MG63 (cell line): ENCODE results near the gene IHH. TPM values are rescaled to one million over a fixed set of nuclear protein-coding genes. Genes with fewer than 3 reads are reported as not detected.

ENCODE experiments used
- DNase-seq: peaks from one replicate; pipeline ENCODE4 v3.0.0-alpha.2; 2020
- H3K27me3 ChIP-seq: fragments of 250-450 bp; sonication (Bioruptor Pico); 2 replicates; pipeline ENCODE4 v1.5.1; 2020; ENCODE audit warnings: mild to moderate bottlenecking, moderate library complexity
- H3K36me3 ChIP-seq: fragments of 250-450 bp; sonication (Bioruptor Pico); 2 replicates; pipeline ENCODE4 v1.5.1; 2020; ENCODE audit warnings: mild to moderate bottlenecking, moderate library complexity
- H3K4me3 ChIP-seq: fragments of 250-450 bp; sonication (Bioruptor Pico); 2 replicates; pipeline ENCODE4 v1.5.1; 2020; ENCODE audit warnings: mild to moderate bottlenecking, moderate library complexity
- H3K9me3 ChIP-seq: fragments of 250-450 bp; sonication (Bioruptor Pico); 2 replicates; pipeline ENCODE4 v1.5.1; 2020; ENCODE audit warnings: mild to moderate bottlenecking, moderate library complexity
- total RNA-seq: library from RNA; depleted of rRNA; stranded (reverse); fragments of >200 nt; shearing (Covaris generic); gene quantifications from 2 replicates; pipeline ENCODE4 v1.2.3, GENCODE V29; 2014; ENCODE audit warnings: low replicate concordance; rRNA removed

The IHH gene
- total RNA-seq, 1 experiment from 2014 or later = 0.16 TPM

- no peaks in the 10 kb centered on the region for H3K27me3 ChIP-seq
- H3K4me3 ChIP-seq = no peak overlapping the region
- no peaks in the 10 kb centered on the region for H3K36me3 ChIP-seq
- H3K9me3 ChIP-seq = no peaks in the 10 kb centered on the region
- peak; percentile 31 for DNase-seq
Measured at GRCh38 chr2:219017201-219017931, 43.4 kb downstream of the IHH start.

DNA sequence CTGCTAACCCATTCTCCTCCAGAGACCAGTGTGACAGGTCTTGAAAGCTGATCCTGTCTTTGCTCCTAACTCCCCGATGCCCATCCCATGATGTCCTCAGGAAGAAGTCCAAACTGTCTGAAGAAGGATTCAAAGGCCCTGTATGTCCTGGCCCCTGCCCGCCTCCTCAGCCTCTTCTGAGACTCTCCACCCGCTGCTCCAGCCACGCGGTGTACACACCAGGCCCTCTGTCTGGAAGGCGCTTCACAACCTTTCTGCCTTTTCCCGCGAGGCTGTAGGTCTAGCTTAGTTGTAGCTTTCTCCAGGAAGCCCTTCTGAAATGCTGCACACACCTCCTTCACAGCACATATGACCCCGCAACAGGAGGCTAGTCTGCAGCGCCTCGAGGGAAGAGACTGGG, 44.0 kb downstream of the IHH start:
- Histone ChIP-seq H3K9me3 (no peaks in the 10 kb centered on the region), H3K4me3 (no peak overlapping the region), H3K36me3 (no peaks in the 10 kb centered on the region), H3K27me3 (no peaks in the 10 kb centered on the region)
- DNase-seq = no peak

- no peaks in the 10 kb centered on the region for H3K27me3 ChIP-seq
- no peaks in the 10 kb centered on the region for H3K9me3 ChIP-seq
- H3K36me3 ChIP-seq = no peaks in the 10 kb centered on the region
- no peak for DNase-seq
- no peak overlapping the region for H3K4me3 ChIP-seq
Measured at GRCh38 chr2:219010873-219011272, 49.8 kb downstream of the IHH start.

DNA sequence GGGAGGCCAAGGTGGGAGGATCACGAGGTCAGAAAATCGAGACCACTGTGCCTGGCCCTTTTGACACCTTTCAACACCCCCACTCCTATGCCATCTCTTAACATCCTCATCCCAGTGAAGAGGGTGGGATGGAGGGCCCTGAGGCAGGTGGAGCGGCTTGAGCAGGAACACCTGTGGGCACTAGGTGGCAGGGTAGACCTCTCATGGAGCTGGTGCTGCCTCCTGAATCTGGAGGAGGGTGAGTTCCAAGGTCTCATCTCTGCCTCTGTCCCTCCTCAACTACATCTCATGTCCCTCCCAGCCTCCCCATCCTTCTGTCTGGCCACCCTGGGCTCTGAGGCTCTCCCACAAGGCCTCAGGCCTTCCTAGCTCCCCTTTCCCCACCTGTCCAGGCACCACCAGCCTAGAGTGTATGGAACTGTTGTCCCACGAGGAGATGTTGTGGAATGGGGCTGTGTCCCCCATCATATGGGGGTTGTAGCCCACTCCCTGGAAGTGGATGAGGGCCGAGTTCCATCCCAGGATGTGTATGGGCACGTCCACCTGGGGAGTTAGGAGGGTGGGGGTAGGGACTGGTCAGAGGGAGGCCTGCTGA, 50.5 kb downstream of the IHH start:
- Histone ChIP-seq H3K27me3 (no peaks in the 10 kb centered on the region), H3K36me3 (no peaks in the 10 kb centered on the region), H3K9me3 (no peaks in the 10 kb centered on the region), H3K4me3 (no peak overlapping the region)
- no peak for DNase-seq

- H3K27me3 ChIP-seq = no peaks in the 10 kb centered on the region
- H3K36me3 ChIP-seq = no peaks in the 10 kb centered on the region
- no peak overlapping the region for H3K4me3 ChIP-seq
- no peak for DNase-seq
- H3K9me3 ChIP-seq = no peaks in the 10 kb centered on the region
Measured at GRCh38 chr2:219009294-219009693, 51.4 kb downstream of the IHH start.

Other genes starting within 250 kb of the IHH start
- not detected in 2 replicates for gene PRKAG3, start 229.1 kb downstream of the IHH start, total RNA-seq
- not detected in 2 replicates for gene WNT6, start 201.1 kb downstream of the IHH start, total RNA-seq
- not detected in 2 replicates for gene WNT10A, start 180.1 kb downstream of the IHH start, total RNA-seq
- not detected in 2 replicates for gene CDK5R2, start 101.3 kb downstream of the IHH start, total RNA-seq
- gene FEV, start 75.7 kb downstream of the IHH start, total RNA-seq = not detected in 2 replicates
- gene CRYBA2, start 67.5 kb downstream of the IHH start, total RNA-seq = not detected in 2 replicates
- gene CFAP65, start 19.4 kb downstream of the IHH start, total RNA-seq = 0.03 TPM in 1 of 2 replicates, not detected in the other
- 20.9 and 22.6 TPM in 2 replicates for gene NHEJ1, start 99.9 kb upstream of the IHH start, total RNA-seq
- gene SLC23A3, start 109.1 kb upstream of the IHH start, total RNA-seq = not detected in 2 replicates
- 35.2 and 40.6 TPM in 2 replicates for gene CNPPD1, start 116.0 kb upstream of the IHH start, total RNA-seq
- gene RETREG2, start 117.4 kb upstream of the IHH start, total RNA-seq = 52.2 and 85.4 TPM in 2 replicates
- 43.3 and 72.7 TPM in 2 replicates for gene ZFAND2B, start 145.9 kb upstream of the IHH start, total RNA-seq
- gene ABCB6, start 158.0 kb upstream of the IHH start, total RNA-seq = 15.5 and 31.7 TPM in 2 replicates
- 74.5 and 90.6 TPM in 2 replicates for gene ATG9A, start 168.7 kb upstream of the IHH start, total RNA-seq
- gene ANKZF1, start 168.9 kb upstream of the IHH start, total RNA-seq = 21.3 and 23.4 TPM in 2 replicates
- gene GLB1L, start 184.5 kb upstream of the IHH start, total RNA-seq = 2.3 and 13.0 TPM in 2 replicates
- 14.4 and 26.0 TPM in 2 replicates for gene STK16, start 184.6 kb upstream of the IHH start, total RNA-seq
- gene TUBA4B, start 192.3 kb upstream of the IHH start, total RNA-seq = not detected in 2 replicates
- 3.1 and 7.7 TPM in 2 replicates for gene TUBA4A, start 193.0 kb upstream of the IHH start, total RNA-seq
- gene DNAJB2, start 218.4 kb upstream of the IHH start, total RNA-seq = 55.0 and 56.4 TPM in 2 replicates
- gene PTPRN, start 248.5 kb upstream of the IHH start, total RNA-seq = not detected in 2 replicates